Loucy (cell line): ENCODE data around the gene BMERB1.

Source experiments
- H2AFZ ChIP-seq: fragments of 200-600 bp; sonication (generic); 2 replicates; pipeline ENCODE4 v1.6.0; 2016; ENCODE audit warnings: antibody characterized with exemption, mild to moderate bottlenecking, low read length, moderate library complexity
- H3F3A ChIP-seq: fragments of 200-600 bp; 2 replicates; pipeline ENCODE4 v1.6.0; 2016; ENCODE audit warnings: antibody characterized with exemption, low read depth, mild to moderate bottlenecking
- H3K27me3 ChIP-seq: fragments of 200-600 bp; sonication (generic); 2 replicates; pipeline ENCODE4 v1.6.1; 2014; ENCODE audit warnings: low read length, mild to moderate bottlenecking; ENCODE audit not compliant: insufficient read depth, poor library complexity, severe bottlenecking
- H3K36me3 ChIP-seq: fragments of 200-600 bp; sonication (generic); 2 replicates; pipeline ENCODE4 v1.6.1; 2016; ENCODE audit warnings: low read length; ENCODE audit not compliant: insufficient read depth
- H3K4me1 ChIP-seq: fragments of 200-600 bp; sonication (generic); 2 replicates; pipeline ENCODE4 v1.5.1; 2014; ENCODE audit warnings: low read length, mild to moderate bottlenecking; ENCODE audit not compliant: insufficient read depth, poor library complexity, severe bottlenecking
- H3K4me2 ChIP-seq: fragments of 200-600 bp; sonication (generic); 2 replicates; pipeline ENCODE4 v1.6.0; 2014; ENCODE audit warnings: antibody characterized with exemption, low read length, low read depth, mild to moderate bottlenecking; ENCODE audit not compliant: poor library complexity, severe bottlenecking
- H3K4me3 ChIP-seq: fragments of 200-600 bp; sonication (generic); 2 replicates; pipeline ENCODE4 v1.5.1; 2014; ENCODE audit warnings: low read length, mild to moderate bottlenecking, mixed read lengths; ENCODE audit not compliant: poor library complexity, severe bottlenecking
- H3K79me2 ChIP-seq: fragments of 200-600 bp; sonication (generic); 2 replicates; pipeline ENCODE4 v1.6.1; 2014; ENCODE audit warnings: low read length; ENCODE audit not compliant: insufficient read depth
- H3K9ac ChIP-seq: fragments of 200-600 bp; sonication (generic); 2 replicates; pipeline ENCODE4 v1.6.0; 2014; ENCODE audit warnings: mild to moderate bottlenecking, low read depth, low read length, moderate library complexity; ENCODE audit not compliant: poor library complexity, severe bottlenecking
- H3K9me2 ChIP-seq: fragments of 200-600 bp; sonication (generic); replicated peaks from 2 replicates; pipeline ENCODE4 v1.6.1; 2016; ENCODE audit warnings: low read depth, low read length, mixed read lengths
- H3K9me3 ChIP-seq: fragments of 200-600 bp; sonication (generic); 2 replicates; pipeline ENCODE4 v1.6.1; 2014; ENCODE audit warnings: mild to moderate bottlenecking, antibody characterized with exemption, low read length, low read depth; ENCODE audit not compliant: insufficient read depth
- H4K20me1 ChIP-seq: fragments of 200-600 bp; sonication (generic); 2 replicates; pipeline ENCODE4 v1.6.0; 2014; ENCODE audit warnings: antibody characterized with exemption, low read length, mild to moderate bottlenecking; ENCODE audit not compliant: insufficient read depth, poor library complexity, severe bottlenecking
- EZH2phosphoT487 ChIP-seq: fragments of 200-600 bp; IDR thresholded peaks from 2 replicates; pipeline ENCODE4 v1.6.1; 2018; ENCODE audit warnings: antibody characterized with exemption, mild to moderate bottlenecking, moderate library complexity, borderline replicate concordance
- TF ChIP-seq, protein P1 (sequence below): fragments of 200-600 bp; sonication (generic); conservative IDR thresholded peaks from 2 replicates; pipeline ENCODE4 v1.5.1; 2014; ENCODE audit warnings: mild to moderate bottlenecking, antibody characterized with exemption, low read length

The BMERB1 gene

DNA sequence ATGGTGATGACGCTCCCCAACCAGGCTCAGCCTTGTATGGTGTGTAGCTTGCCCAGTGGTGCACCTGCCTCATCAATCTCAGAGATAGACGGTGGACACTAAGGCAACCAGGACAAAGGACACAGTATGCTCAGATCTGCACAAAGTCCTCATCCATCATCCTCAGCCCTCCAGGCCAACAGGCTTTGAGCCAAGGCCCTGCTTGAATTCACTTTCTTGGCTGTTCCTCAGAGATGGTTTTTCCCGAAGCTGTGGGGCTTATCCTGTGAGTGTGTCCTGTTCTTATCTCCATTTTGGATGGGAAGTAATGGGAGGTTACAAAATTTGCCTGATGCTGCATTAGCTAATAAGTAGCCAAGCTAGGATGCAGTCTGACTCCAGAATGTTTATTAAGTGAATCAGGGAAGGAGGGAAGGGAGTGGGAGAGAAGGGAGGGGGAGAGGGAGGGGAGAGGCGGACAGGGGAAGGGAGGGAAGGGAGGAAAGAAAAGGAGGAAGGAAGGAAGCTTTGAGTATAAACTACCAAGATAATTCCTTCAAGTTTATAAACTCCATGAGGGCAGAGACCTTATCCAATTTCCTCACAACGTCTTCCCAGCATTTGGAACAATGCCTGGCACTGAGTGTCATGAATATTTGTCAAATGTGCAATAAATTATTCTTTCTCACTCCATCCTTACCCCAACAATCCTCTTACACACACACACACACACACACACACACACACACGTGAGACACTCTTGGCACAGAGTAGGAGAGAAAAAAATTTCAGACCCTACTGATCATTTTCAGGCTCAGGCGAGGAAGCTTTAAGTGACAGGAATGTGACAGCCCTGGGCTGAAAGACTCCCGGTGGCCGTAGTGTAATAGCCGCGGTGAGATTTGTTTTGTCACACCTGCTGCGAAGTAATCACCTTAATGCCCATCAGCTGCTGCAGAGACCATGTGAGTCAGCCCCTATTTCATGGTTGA is 84.3 kb downstream of the BMERB1 start:
- Histone ChIP-seq H3K9me3 (no peaks in the 10 kb centered on the region), H3K9ac (no peak overlapping the region), H3K4me3 (no peak overlapping the region), H3K79me2 (no peaks in the 10 kb centered on the region), H3K4me2 (no peak overlapping the region), H3K4me1 (no peaks in the 10 kb centered on the region), H3K9me2 (no peaks in the 10 kb centered on the region), H4K20me1 (no peaks in the 10 kb centered on the region), H3K36me3 (no peaks in the 10 kb centered on the region), H3K27me3 (no peaks in the 10 kb centered on the region), H3F3A (no peaks in the 10 kb centered on the region), H2AFZ (no peak overlapping the region)
- TF ChIP-seq, protein P1, sequence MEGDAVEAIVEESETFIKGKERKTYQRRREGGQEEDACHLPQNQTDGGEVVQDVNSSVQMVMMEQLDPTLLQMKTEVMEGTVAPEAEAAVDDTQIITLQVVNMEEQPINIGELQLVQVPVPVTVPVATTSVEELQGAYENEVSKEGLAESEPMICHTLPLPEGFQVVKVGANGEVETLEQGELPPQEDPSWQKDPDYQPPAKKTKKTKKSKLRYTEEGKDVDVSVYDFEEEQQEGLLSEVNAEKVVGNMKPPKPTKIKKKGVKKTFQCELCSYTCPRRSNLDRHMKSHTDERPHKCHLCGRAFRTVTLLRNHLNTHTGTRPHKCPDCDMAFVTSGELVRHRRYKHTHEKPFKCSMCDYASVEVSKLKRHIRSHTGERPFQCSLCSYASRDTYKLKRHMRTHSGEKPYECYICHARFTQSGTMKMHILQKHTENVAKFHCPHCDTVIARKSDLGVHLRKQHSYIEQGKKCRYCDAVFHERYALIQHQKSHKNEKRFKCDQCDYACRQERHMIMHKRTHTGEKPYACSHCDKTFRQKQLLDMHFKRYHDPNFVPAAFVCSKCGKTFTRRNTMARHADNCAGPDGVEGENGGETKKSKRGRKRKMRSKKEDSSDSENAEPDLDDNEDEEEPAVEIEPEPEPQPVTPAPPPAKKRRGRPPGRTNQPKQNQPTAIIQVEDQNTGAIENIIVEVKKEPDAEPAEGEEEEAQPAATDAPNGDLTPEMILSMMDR = no peak
- no peak for TF ChIP-seq EZH2phosphoT487

DNA sequence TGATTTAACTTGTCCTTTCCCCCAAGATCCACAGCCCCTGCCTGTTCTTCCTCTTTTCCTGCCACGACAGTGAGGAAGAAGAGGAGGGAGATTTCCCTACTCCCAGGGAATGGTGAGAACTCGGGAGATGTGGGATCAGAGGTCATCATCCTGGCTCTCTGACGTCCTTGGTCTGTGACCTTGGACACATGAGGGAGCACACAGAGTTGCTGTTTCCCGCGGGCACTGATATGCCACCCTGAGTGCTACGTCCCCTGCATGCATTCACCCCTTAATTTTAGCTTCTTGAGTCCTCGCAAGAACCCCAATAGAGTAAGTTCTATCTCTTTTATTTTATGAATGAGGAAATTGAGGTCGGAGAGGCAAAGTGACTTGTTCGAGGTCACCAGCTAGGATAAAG is 85.4 kb downstream of the BMERB1 start:
- no peaks in the 10 kb centered on the region for H4K20me1 ChIP-seq
- no peaks in the 10 kb centered on the region for H3K79me2 ChIP-seq
- no peaks in the 10 kb centered on the region for H3K4me1 ChIP-seq
- H3F3A ChIP-seq = no peaks in the 10 kb centered on the region
- H3K4me3 ChIP-seq = no peak overlapping the region
- H3K9ac ChIP-seq = no peak overlapping the region
- TF ChIP-seq EZH2phosphoT487 = no peak
- TF ChIP-seq, protein P1 = no peak
- no peaks in the 10 kb centered on the region for H3K9me3 ChIP-seq
- H2AFZ ChIP-seq = no peak overlapping the region
- H3K4me2 ChIP-seq = no peak overlapping the region
- no peaks in the 10 kb centered on the region for H3K27me3 ChIP-seq
- no peaks in the 10 kb centered on the region for H3K9me2 ChIP-seq
- H3K36me3 ChIP-seq = no peaks in the 10 kb centered on the region

- no peak overlapping the region for H3K4me3 ChIP-seq
- no peak for TF ChIP-seq EZH2phosphoT487
- TF ChIP-seq, protein P1 = no peak
- H3K4me2 ChIP-seq = no peak overlapping the region
- no peaks in the 10 kb centered on the region for H3K9me2 ChIP-seq
- H3K36me3 ChIP-seq = no peaks in the 10 kb centered on the region
- H3K27me3 ChIP-seq = no peaks in the 10 kb centered on the region
- H2AFZ ChIP-seq = no peak overlapping the region
- H3K9ac ChIP-seq = no peak overlapping the region
- no peaks in the 10 kb centered on the region for H4K20me1 ChIP-seq
- H3K79me2 ChIP-seq = no peaks in the 10 kb centered on the region
- H3F3A ChIP-seq = no peaks in the 10 kb centered on the region
- H3K4me1 ChIP-seq = no peaks in the 10 kb centered on the region
- H3K9me3 ChIP-seq = no peaks in the 10 kb centered on the region
These were observed 87.0 kb downstream of the BMERB1 start for GRCh38 chr16:15521390-15521757.
